GM20000 (cell line): Measurements from ENCODE around the gene GRAP2.
A peak's percentile ranks its signal among the peaks of the same experiment; 100 is the strongest.

Experiments
- DNase-seq: peaks from one replicate; pipeline ENCODE4 v3.0.0; 2012; ENCODE audit warnings: low spot score
- CTCF ChIP-seq: IDR thresholded peaks from 2 replicates; pipeline ENCODE4 v1.5.1; 2012; ENCODE audit warnings: mild to moderate bottlenecking, control low read depth; ENCODE audit errors: extremely low read depth, missing control alignments

Gene GRAP2

GRCh38 chr22:39994566-39995392 is 93.9 kb downstream of the GRAP2 start, which contains the start of gene FAM83F:
FAM83F (plus strand) TSS chr22:39994954; CDS start chr22:39995043, 89 bp downstream.
- DNase-seq, result peak; percentile 72
- no peak for TF ChIP-seq CTCF

- DNase-seq, result no peak
- TF ChIP-seq CTCF, result no peak
These were observed 94.7 kb downstream of the GRAP2 start for GRCh38 chr22:39995393-39996252.

- TF ChIP-seq CTCF, result no peak
- DNase-seq, result no peak
These were observed 95.8 kb downstream of the GRAP2 start for GRCh38 chr22:39996732-39997131.

GRCh38 chr22:39997421-39997820 is 96.5 kb downstream of the GRAP2 start:
- no peak for TF ChIP-seq CTCF
- DNase-seq, result no peak

- no peak for DNase-seq
- no peak for TF ChIP-seq CTCF
These were observed 97.2 kb downstream of the GRAP2 start for GRCh38 chr22:39997939-39998726.

GRCh38 chr22:39999144-39999757 is 98.4 kb downstream of the GRAP2 start:
- DNase-seq, result no peak
- TF ChIP-seq CTCF, result no peak
